Kidney glomerular epithelial cell (primary cell): Measurements from ENCODE around the gene DAND5.
"Not testable (repeated sequence)": the region's sequence is repeated elsewhere in the genome, so short reads cannot be mapped to it uniquely, and the experiment has no call there.

Source experiments
- DNase-seq: peaks from one replicate; lab custom pipeline; 2025; lab: John Stamatoyannopoulos, UW

DAND5 gene

GRCh38 chr19:12967907-12968306, 1.5 kb upstream of the DAND5 start:
- DNase-seq = no peak

- no peak for DNase-seq
These were observed 869 bp downstream of the DAND5 start for GRCh38 chr19:12970070-12970820.

GRCh38 chr19:12973236-12973635, 3.9 kb downstream of the DAND5 start:
- DNase-seq = no peak

GRCh38 chr19:12974301-12975220, 5.2 kb downstream of the DAND5 start:
- no peak for DNase-seq

- no peak for DNase-seq
These were observed 5.9 kb downstream of the DAND5 start for GRCh38 chr19:12975221-12975741.

GRCh38 chr19:12976109-12976508, 6.7 kb downstream of the DAND5 start:
- not testable (repeated sequence) for DNase-seq

- no peak for DNase-seq
These were observed 10.6 kb downstream of the DAND5 start for GRCh38 chr19:12979974-12980373.

- DNase-seq = no peak
These were observed 13.3 kb downstream of the DAND5 start for GRCh38 chr19:12982648-12983047.

GRCh38 chr19:12983091-12983490, 13.7 kb downstream of the DAND5 start:
- no peak for DNase-seq

- DNase-seq = peak; percentile 50
These were observed 14.3 kb downstream of the DAND5 start for GRCh38 chr19:12983542-12984142.

GRCh38 chr19:12984143-12984627, 14.8 kb downstream of the DAND5 start:
- no peak for DNase-seq

GRCh38 chr19:12984683-12985048, 15.3 kb downstream of the DAND5 start:
- DNase-seq = no peak

- DNase-seq = no peak
These were observed 15.8 kb downstream of the DAND5 start for GRCh38 chr19:12985049-12985776.

GRCh38 chr19:12986726-12987125, 17.4 kb downstream of the DAND5 start:
- no peak for DNase-seq

GRCh38 chr19:12987190-12987589, 17.8 kb downstream of the DAND5 start:
- no peak for DNase-seq

- no peak for DNase-seq
These were observed 18.4 kb downstream of the DAND5 start for GRCh38 chr19:12987781-12988180.

GRCh38 chr19:12990431-12990830, 21.1 kb downstream of the DAND5 start:
- no peak for DNase-seq

GRCh38 chr19:12990853-12991252, 21.5 kb downstream of the DAND5 start:
- no peak for DNase-seq

- no peak for DNase-seq
These were observed 21.9 kb downstream of the DAND5 start for GRCh38 chr19:12991296-12991695.

- DNase-seq = no peak
These were observed 23.4 kb downstream of the DAND5 start for GRCh38 chr19:12992729-12993128.

GRCh38 chr19:12993562-12993961, 24.2 kb downstream of the DAND5 start:
- no peak for DNase-seq
